Esophagus muscularis mucosa (tissue), 4 donors: ENCODE data around the gene IGF2R.

ENCODE experiments used
- EP300 ChIP-seq: sonication (generic); formaldehyde crosslinking; IDR thresholded peaks from one replicate; pipeline ENCODE4 v1.6.1; 2017; ENCODE audit warnings: antibody characterized with exemption
- POLR2A ChIP-seq: fragments of 450-650 bp; IDR thresholded peaks from one replicate; pipeline ENCODE4 v1.6.1; 2017; ENCODE audit warnings: antibody characterized with exemption, moderate library complexity, mild to moderate bottlenecking, low read depth
- POLR2AphosphoS5 ChIP-seq, 2 donors: sonication (generic); formaldehyde crosslinking; IDR thresholded peaks; one replicate each; pipeline ENCODE4 v1.6.1; 2017; ENCODE audit warnings: antibody characterized with exemption in 2 of 2
- TF ChIP-seq, protein P1 (sequence below), 3 experiments: fragments of 200-600 bp in 2 of 3; fragments of 450-650 bp in 1 of 3; sonication (generic) in 2 of 3; IDR thresholded peaks; one replicate each; pipeline ENCODE4 v1.5.1; 2017 to 2019; ENCODE audit warnings: antibody characterized with exemption in 3 of 3, mild to moderate bottlenecking in 2 of 3, moderate library complexity in 1 of 3

DNA sequence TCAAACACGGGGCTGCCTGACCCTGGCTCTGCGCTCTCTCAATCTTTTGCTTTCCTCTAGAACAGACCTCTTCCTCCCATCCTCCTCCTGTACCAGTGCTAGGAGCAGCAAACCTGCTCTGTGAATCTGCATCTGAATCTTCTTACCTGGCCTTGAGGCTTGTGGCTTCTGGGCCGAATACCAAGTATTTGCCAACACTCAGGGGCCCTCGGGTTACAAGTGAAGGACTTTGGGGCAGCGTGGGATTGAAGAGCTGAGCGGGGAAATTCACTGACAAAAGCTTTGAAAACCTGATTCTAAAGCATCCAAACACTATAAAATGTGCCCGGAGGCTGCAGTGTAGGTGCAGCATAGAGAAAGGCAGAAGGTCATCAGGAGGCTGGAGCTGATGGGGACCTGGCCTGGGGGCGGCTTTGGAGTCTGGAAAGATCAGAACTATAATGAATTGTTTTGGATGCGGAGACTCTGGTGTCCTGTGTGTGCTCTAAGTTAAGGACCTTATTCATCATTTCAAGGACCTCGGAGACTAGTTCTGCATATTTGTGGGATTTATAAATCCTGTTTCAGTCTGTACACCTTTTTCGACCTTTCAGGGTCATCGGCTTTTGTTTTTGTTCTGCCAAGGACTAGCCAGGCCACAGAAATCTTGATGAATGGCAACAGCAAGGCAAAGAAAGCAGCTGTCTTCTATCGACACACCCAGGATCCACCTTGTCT is 16.4 kb upstream of the IGF2R start:
- no peak for TF ChIP-seq POLR2A
- TF ChIP-seq, protein P1, sequence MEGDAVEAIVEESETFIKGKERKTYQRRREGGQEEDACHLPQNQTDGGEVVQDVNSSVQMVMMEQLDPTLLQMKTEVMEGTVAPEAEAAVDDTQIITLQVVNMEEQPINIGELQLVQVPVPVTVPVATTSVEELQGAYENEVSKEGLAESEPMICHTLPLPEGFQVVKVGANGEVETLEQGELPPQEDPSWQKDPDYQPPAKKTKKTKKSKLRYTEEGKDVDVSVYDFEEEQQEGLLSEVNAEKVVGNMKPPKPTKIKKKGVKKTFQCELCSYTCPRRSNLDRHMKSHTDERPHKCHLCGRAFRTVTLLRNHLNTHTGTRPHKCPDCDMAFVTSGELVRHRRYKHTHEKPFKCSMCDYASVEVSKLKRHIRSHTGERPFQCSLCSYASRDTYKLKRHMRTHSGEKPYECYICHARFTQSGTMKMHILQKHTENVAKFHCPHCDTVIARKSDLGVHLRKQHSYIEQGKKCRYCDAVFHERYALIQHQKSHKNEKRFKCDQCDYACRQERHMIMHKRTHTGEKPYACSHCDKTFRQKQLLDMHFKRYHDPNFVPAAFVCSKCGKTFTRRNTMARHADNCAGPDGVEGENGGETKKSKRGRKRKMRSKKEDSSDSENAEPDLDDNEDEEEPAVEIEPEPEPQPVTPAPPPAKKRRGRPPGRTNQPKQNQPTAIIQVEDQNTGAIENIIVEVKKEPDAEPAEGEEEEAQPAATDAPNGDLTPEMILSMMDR (IDR thresholded peaks at IDR 0.05), result no peak
- TF ChIP-seq EP300, result no peak
- no peak for TF ChIP-seq POLR2AphosphoS5 (IDR thresholded peaks at IDR 0.05)
